NB4 (cell line): Measurements from ENCODE around the gene AFAP1L1.

ENCODE experiments used
- POLR2A ChIP-seq: IDR thresholded peaks from 2 replicates; pipeline ENCODE4 v1.6.1; 2011; ENCODE audit warnings: mild to moderate bottlenecking; ENCODE audit not compliant: insufficient read length; ENCODE audit errors: extremely low read depth
- TF ChIP-seq, protein P1 (sequence below): IDR thresholded peaks from one replicate; pipeline ENCODE4 v1.5.1; 2012; ENCODE audit warnings: low read depth, low read length

- TF ChIP-seq POLR2A: no peak
- TF ChIP-seq, protein P1, sequence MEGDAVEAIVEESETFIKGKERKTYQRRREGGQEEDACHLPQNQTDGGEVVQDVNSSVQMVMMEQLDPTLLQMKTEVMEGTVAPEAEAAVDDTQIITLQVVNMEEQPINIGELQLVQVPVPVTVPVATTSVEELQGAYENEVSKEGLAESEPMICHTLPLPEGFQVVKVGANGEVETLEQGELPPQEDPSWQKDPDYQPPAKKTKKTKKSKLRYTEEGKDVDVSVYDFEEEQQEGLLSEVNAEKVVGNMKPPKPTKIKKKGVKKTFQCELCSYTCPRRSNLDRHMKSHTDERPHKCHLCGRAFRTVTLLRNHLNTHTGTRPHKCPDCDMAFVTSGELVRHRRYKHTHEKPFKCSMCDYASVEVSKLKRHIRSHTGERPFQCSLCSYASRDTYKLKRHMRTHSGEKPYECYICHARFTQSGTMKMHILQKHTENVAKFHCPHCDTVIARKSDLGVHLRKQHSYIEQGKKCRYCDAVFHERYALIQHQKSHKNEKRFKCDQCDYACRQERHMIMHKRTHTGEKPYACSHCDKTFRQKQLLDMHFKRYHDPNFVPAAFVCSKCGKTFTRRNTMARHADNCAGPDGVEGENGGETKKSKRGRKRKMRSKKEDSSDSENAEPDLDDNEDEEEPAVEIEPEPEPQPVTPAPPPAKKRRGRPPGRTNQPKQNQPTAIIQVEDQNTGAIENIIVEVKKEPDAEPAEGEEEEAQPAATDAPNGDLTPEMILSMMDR: no peak
Observed at GRCh38 chr5:149320791-149321330, 49.2 kb downstream of the AFAP1L1 start.
